Left ventricle myocardium inferior (tissue), 1 donor: ENCODE results near the gene DUSP2. TPM values are rescaled to one million over a fixed set of nuclear protein-coding genes. Genes with fewer than 3 reads are reported as not detected.
"Not testable (repeated sequence)": the region's sequence is repeated elsewhere in the genome, so short reads cannot be mapped to it uniquely, and the experiment has no call there.

Source experiments
- DNase-seq: peaks from one replicate; pipeline ENCODE4 v3.0.0-alpha.2; 2020
- H3K27ac ChIP-seq: fragments of 200-600 bp; replicated peaks from 2 replicates; pipeline ENCODE4 v1.8.0; 2021
- H3K27me3 ChIP-seq: fragments of 200-600 bp; 2 replicates; pipeline ENCODE4 v1.8.0; 2021; ENCODE audit warnings: low read depth
- H3K36me3 ChIP-seq: fragments of 200-600 bp; 2 replicates; pipeline ENCODE4 v1.8.0; 2021
- H3K4me1 ChIP-seq: fragments of 200-600 bp; 2 replicates; pipeline ENCODE4 v1.8.0; 2021
- H3K4me3 ChIP-seq: fragments of 200-600 bp; 2 replicates; pipeline ENCODE4 v1.8.0; 2021; ENCODE audit warnings: mild to moderate bottlenecking, moderate library complexity
- H3K9me3 ChIP-seq: fragments of 200-600 bp; replicated peaks from 2 replicates; pipeline ENCODE4 v1.8.0; 2021
- intact Hi-C: fragments of 100-400 bp; cut with micrococcal nuclease; formaldehyde crosslinking; loops from one replicate; pipeline ENCODE4 v1.11.0; 2022
- total RNA-seq: library from RNA; stranded (reverse); fragmentation: NEBNext Ultra II Directional; extraction: Animal tissue kit (Norgen Biotek cat#: 25700); gene quantifications from one replicate; pipeline ENCODE4 v1.2.1, GENCODE V29; 2021
- TF ChIP-seq, protein P1 (sequence below): fragments of 200-600 bp; IDR thresholded peaks from 2 replicates; pipeline ENCODE4 v1.8.0; 2021; ENCODE audit warnings: antibody characterized with exemption, mild to moderate bottlenecking, borderline replicate concordance
- donor health status: DM: no; HTN: yes; CAD: no; lungs with severe emphysema.

The DUSP2 gene
- total RNA-seq, 1 donor from 2014 or later: 0.82 TPM

DNA sequence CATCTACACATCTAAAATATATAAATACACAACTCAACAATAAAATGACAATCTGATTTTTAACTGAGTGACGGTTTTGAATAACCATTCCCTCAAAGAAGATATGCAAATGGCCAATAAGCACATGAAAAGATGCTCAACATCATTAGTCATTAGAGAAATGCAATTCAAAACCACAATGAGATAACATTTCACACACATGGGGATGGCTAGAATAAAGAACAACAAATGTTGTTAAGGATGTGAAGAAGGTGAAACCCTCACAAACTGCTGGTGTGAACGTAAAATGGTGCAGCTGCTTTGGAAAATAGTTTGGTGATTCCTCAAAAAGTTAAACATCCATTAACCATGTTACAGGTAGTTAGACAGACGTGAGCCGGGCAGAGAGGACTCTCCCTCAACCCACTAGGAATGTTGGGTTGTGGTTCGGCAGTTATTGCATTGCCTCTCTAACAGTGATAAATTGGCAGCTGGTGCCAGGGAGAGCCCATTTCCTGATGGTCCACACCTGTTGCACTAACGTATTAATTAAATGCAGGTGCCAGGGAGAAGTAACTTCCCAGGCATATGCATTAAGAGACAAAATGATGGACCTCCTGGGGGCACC is 22.3 kb upstream of the DUSP2 start:
- no peak for DNase-seq
- Histone ChIP-seq H3K27ac (no peak overlapping the region), H3K36me3 (no peaks in the 10 kb centered on the region), H3K4me1 (no peaks in the 10 kb centered on the region), H3K4me3 (no peak overlapping the region), H3K27me3 (peaks cover 4% of the 10 kb centered on the region), H3K9me3 (peaks cover 4% of the 10 kb centered on the region)
- intact Hi-C loops: no loop called here
- TF ChIP-seq, protein P1, sequence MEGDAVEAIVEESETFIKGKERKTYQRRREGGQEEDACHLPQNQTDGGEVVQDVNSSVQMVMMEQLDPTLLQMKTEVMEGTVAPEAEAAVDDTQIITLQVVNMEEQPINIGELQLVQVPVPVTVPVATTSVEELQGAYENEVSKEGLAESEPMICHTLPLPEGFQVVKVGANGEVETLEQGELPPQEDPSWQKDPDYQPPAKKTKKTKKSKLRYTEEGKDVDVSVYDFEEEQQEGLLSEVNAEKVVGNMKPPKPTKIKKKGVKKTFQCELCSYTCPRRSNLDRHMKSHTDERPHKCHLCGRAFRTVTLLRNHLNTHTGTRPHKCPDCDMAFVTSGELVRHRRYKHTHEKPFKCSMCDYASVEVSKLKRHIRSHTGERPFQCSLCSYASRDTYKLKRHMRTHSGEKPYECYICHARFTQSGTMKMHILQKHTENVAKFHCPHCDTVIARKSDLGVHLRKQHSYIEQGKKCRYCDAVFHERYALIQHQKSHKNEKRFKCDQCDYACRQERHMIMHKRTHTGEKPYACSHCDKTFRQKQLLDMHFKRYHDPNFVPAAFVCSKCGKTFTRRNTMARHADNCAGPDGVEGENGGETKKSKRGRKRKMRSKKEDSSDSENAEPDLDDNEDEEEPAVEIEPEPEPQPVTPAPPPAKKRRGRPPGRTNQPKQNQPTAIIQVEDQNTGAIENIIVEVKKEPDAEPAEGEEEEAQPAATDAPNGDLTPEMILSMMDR: no peak

DNA sequence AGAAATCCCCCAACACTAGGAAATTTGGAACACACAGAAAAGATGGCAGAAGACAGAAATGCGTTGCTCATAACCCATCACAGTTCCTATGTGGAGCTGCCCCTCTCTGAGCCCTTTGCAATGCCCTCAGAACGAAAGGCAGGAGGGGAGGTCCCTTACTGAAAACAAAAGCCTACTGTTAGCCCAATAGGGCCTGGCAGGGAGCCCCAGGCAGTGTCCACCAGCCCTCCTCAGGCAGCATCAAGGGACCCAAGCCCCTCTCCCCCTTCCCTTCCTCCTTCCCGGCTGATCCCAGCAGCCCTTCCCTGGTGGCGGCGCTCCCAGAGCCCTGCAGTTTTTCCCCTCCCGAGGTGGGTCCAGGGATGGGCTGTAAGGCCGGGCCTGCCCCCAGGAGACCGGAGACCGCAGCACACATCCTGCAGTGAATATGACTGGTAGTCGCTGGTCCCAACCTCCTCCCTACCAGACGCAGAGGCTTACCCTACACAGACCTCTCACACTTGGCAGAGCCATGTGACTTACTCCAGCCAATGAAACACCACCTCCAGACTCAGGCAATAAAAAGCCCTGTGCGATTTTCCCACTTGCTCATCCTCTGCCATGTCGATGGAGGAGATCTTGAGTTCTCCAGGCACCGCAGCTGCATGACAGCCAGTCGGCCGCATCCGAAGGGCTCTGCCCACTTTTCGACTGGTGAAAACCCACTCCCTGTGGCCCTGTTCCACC is 19.4 kb upstream of the DUSP2 start:
- Histone ChIP-seq H3K4me1 (no peaks in the 10 kb centered on the region), H3K9me3 (peaks cover 8% of the 10 kb centered on the region), H3K4me3 (no peak overlapping the region), H3K27ac (no peak overlapping the region), H3K27me3 (peaks cover 4% of the 10 kb centered on the region), H3K36me3 (no peaks in the 10 kb centered on the region)
- no peak for DNase-seq
- TF ChIP-seq, protein P1: no peak
- intact Hi-C loops: no loop called here

DNA sequence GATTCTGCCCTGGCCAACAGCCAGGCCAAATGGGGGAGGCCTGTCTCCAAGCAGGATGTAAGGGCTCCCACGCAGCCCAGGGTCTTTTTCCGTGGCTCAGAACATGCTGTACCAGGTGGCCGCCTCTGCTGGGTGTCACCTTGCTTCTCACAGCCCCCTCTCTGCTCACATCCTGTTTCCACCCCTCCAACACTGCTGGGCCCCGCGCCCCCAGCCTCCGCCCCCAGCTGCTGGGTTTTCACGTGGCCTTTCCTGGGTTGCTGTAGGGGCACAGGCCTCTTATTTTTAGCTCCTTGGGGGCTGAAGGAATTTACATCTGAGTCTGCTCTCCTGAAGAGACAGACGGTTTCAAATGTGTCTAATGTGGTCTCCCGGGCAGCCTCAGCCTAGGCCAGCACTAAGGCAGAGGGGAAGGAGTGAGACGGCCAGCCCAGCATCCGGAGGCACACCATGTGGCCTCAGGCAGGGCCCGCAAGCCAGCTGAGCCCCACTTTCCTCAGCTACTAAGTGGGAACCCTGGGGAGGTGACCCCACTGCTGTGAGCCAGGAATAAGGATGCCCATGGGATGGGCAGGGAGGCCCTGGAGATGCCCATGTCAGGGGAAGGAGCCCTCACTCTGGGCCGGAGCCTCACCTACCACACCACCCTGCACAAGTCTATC is 18.7 kb upstream of the DUSP2 start:
- DNase-seq: no peak
- peaks cover 4% of the 10 kb centered on the region for H3K27me3 ChIP-seq
- peaks cover 8% of the 10 kb centered on the region for H3K9me3 ChIP-seq
- H3K4me3 ChIP-seq: no peak overlapping the region
- H3K4me1 ChIP-seq: no peaks in the 10 kb centered on the region
- H3K36me3 ChIP-seq: no peaks in the 10 kb centered on the region
- intact Hi-C loops: no loop called here
- TF ChIP-seq, protein P1: no peak
- no peak overlapping the region for H3K27ac ChIP-seq

- TF ChIP-seq, protein P1: no peak
- Histone ChIP-seq H3K4me3 (no peak overlapping the region), H3K27me3 (peaks cover 6% of the 10 kb centered on the region), H3K27ac (no peak overlapping the region), H3K9me3 (peaks cover 8% of the 10 kb centered on the region), H3K36me3 (no peaks in the 10 kb centered on the region), H3K4me1 (no peaks in the 10 kb centered on the region)
- no peak for DNase-seq
- intact Hi-C loops: no loop called here
Measured at GRCh38 chr2:96163415-96163767, 18.2 kb upstream of the DUSP2 start.

- no peak overlapping the region for H3K27ac ChIP-seq
- H3K4me1 ChIP-seq: no peaks in the 10 kb centered on the region
- H3K27me3 ChIP-seq: peaks cover 21% of the 10 kb centered on the region
- no peaks in the 10 kb centered on the region for H3K36me3 ChIP-seq
- H3K9me3 ChIP-seq: peaks cover 8% of the 10 kb centered on the region
- H3K4me3 ChIP-seq: no peak overlapping the region
- TF ChIP-seq, protein P1: no peak
- intact Hi-C loops: no loop called here
- DNase-seq: no peak
Measured at GRCh38 chr2:96161898-96162297, 16.7 kb upstream of the DUSP2 start.

GRCh38 chr2:96160366-96160765 is 15.1 kb upstream of the DUSP2 start:
- H3K27me3 ChIP-seq: peaks cover 26% of the 10 kb centered on the region
- H3K27ac ChIP-seq, H3K4me1 ChIP-seq, H3K9me3 ChIP-seq, DNase-seq, H3K36me3 ChIP-seq, intact Hi-C loops, H3K4me3 ChIP-seq: not testable (repeated sequence)
